HG03354 (cell line): ENCODE results near the gene ITGA11.

Source experiments
- ATAC-seq: cut with Tn5 transposase; IDR thresholded peaks from one replicate; pipeline ENCODE4 v1.9.1; 2021; ENCODE audit warnings: mild to moderate bottlenecking; ENCODE audit not compliant: unreplicated experiment, poor library complexity, severe bottlenecking

Gene ITGA11

DNA sequence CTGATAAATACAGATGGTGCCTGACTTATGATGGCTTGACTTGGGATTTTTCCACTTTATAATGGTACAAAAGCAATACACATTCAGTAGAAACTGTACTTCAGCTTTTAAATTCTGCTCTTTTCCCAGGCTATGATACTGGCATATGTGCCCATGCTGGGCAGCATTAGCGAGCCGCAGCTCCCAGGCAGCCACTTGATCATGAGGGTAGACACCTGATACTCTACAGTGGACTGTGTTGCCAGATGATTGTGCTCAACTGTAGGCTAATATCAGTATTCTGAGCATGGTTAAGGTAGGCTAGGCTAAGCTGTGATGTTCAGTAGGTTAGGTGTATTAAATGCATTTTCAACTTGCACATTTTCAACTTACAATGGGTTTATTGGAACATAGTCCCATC lies 172.1 kb downstream of the ITGA11 start:
- no peak for ATAC-seq

DNA sequence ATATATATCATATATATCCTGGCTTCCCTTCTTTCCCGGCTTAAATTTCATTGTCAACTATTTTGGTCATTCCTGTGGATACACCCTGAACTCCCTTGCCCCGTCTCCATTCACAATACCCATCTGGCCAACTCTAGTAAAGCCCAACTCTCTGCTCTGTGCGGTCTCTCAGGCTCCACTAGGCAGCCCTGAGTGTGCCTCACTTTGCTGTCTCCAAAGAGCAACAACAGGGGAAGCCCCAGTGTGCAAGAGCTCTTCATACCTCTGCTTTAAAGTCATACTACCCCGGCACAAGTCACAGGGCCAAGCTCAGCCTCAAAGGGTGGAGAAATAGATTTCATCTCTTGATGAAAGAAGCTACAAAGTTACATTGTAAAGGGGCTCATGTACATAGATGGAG lies 173.3 kb downstream of the ITGA11 start:
- no peak for ATAC-seq

DNA sequence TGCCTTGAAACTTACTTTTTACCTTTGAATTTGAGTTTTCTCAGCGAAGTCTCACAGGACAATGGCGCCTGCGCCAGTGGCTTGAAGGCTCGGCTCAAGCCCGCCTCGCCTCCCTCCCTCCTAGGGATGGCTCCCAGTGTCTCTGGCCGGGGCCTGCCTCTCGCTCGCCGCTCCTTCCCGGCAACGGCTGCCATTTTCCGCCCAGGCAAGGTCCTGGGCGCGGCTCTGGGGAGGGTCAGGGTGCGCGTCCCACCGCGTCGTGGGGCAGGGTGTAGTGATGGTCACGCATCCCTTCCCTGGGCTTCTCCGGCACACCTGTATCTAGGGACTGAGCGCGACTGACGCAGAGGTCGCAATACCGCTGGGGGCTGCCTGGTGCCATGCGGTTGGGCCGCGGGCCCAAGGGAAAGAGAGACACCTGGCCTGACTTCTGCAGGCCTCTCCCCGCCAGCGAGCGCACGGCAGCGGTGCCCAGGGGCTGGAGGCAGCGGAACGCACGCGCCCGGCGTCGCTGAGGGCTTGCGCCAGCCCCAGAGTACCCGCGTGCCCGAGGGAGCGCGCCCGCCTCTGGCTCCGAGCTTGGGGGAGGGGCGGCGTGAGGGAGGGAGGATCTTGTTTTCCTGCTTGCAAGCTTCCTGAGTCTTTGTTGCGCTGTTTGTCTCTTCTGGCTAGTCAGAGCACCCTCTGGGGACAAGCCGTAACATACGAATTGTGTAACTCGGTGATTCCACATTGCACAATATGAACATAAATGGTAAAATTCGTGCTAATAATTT lies 175.1 kb downstream of the ITGA11 start:
- no peak for ATAC-seq

DNA sequence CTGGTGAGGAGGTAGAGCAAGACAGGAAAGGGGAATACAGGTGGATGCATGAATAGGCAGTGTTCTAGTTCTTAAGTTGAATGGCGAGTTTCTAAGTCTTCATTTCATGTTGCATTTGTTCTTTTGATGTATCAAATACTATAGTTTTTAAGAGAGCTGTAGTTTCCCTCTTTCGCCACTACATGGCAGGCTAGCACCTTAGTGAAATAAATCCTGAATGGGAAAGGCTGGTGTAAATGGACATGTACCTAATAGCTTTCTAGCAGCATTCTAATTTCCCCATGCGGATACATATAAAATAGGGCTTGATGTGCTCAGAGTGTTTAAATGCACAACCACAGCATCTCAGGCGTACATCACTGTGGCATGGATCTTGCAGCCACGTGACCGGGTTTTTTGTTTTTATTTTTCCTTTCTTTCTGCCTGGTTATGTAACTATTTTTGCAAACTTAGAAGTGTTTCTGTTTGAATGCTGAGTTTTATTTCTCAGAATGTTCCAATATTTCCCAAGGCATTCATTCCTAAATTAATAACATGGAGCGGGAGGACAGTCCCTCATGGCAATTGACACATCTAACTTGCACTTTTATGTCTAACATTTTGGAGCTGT lies 178.9 kb downstream of the ITGA11 start:
- no peak for ATAC-seq

DNA sequence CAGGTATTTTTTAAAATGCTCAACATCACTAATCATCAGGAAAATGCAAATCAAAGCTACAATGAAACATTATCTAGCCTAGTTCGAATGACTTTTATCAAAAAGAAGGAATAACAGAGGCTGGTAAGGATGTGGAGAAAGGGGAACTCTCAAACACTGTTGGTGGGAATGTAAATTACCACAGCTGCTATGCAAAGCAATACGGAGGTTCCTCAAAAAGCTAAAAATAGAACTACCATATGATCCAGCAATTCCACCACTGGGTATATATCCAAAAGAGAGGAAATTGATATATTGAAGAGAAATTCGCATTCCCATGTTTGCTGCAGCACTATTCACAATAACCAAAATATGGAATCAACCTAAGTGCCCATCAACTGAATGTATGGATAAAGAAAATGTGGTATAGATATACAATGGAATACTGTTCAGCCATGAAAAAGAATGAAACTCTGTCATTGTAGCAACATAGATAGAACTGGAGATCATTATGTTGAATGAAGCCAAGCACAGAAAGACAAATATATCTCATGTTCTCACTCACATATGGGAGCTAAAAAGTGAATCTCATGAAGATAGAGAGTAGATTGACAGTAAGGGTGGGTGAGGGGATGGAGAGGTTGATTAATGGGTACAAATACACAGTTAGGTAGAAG lies 182.8 kb downstream of the ITGA11 start:
- no peak for ATAC-seq
